ENCODE results near the gene MEI1. TPM values are rescaled to one million over a fixed set of nuclear protein-coding genes. Genes with fewer than 3 reads are reported as not detected.

Gene MEI1
- total RNA-seq, 2 donors from 2014 or later = not detected

DNA sequence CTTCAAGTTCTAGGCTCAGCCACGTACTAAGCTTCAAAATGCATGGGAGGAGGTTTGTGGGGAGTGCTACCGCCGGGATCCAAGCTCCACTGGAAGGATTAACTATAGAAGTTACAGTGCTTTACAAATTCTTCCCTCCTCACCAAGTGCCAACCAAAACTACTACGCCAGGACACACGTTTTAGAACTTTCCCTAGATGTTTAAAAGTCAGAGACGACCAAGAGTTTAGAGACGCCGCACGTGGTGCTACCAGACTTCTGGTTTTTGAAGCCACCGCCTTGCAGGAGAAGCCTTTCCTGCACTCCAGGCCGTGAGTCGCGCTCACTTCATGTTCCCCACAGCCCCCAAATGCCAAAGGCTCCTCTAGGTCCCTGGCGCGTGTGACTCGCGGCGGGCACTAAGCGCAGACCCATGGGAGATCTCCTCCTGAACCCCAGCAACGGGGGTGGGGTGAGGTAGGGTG lies 11.4 kb upstream of the MEI1 start:
- H3K27ac ChIP-seq = peak overlapping the region in 3 of 4 donors; percentile 92 to 96 (median 92)
- TF ChIP-seq, protein P1, sequence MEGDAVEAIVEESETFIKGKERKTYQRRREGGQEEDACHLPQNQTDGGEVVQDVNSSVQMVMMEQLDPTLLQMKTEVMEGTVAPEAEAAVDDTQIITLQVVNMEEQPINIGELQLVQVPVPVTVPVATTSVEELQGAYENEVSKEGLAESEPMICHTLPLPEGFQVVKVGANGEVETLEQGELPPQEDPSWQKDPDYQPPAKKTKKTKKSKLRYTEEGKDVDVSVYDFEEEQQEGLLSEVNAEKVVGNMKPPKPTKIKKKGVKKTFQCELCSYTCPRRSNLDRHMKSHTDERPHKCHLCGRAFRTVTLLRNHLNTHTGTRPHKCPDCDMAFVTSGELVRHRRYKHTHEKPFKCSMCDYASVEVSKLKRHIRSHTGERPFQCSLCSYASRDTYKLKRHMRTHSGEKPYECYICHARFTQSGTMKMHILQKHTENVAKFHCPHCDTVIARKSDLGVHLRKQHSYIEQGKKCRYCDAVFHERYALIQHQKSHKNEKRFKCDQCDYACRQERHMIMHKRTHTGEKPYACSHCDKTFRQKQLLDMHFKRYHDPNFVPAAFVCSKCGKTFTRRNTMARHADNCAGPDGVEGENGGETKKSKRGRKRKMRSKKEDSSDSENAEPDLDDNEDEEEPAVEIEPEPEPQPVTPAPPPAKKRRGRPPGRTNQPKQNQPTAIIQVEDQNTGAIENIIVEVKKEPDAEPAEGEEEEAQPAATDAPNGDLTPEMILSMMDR (IDR thresholded peaks at IDR 0.05) = no peak
- TF ChIP-seq POLR2A (IDR thresholded peaks at IDR 0.05) = no peak
- H3K36me3 ChIP-seq (replicated peaks in 1 of 2; ENCODE audit: insufficient read depth in 1 of 2, low read depth in 2 of 2) = no peaks in the 10 kb centered on the region
- peak overlapping the region; percentile 40 to 73 for H3K4me3 ChIP-seq
- intact Hi-C loops (cut with DNase I) = no loop called here
- H3K9me3 ChIP-seq = no peaks in the 10 kb centered on the region
- DNase-seq (peak in 3 of 4 donors; percentile 18 to 30 (median 27)), ATAC-seq (peak; percentile 15)
- 0 to 1% methylated on average over 16 to 20 of the region's 20 CpGs for WGBS, 2 donors
- H3K4me1 ChIP-seq = peaks cover 22% of the 10 kb centered on the region
- no peaks in the 10 kb centered on the region for H3K27me3 ChIP-seq

DNA sequence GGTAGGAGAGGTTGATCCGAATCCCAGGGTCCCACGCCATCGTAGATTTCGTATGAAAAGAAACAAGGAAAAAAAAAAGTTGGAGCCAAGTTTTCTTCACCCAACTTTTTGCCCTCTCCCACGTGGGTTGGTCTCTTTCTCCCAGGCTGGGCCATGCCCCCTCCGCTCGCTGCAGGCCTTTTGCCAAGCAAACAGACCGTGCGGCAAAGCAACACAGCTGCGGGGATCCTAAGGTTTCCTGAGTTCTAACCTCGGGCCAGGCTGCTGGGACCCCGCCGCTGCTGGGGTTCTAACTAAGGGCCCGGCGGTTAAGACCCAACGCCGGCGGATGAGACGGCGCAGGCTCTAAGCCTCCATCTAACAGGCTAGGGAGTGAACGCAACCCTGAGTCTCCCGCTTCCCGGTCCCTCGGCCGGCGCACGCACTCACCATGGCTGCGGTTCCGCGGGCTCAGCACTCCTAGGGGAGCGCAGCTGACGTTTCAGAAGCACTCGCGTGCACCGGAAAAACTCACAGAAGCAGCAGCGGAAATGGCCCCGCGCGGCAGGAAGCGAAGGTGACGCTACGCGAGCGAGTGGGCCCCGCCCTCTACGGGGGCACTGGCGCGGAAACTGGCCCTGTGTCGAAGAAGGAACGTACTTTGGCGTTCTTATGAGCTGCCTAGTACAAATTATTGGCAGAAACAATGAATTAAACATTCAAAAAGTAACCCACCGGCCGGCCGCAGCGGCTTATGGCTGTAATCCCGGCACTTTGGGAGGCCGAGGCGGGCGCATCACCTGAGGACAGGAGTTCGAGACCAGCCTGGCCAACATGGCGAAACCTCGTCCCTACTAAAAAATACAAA lies 10.7 kb upstream of the MEI1 start, which contains the start of gene SNU13:
Gene SNU13, minus strand, starts transcription at position 503 of the 847 bp plus-strand sequence. Its CDS starts 71 bp downstream, at position 432.
- Histone ChIP-seq H3K4me3 (peak within 1 kb of the TSS; percentile 40 to 73), H3K9me3 (no peaks in the 10 kb centered on the region), H3K4me1 (peaks cover 19% of the 10 kb centered on the region), H3K36me3 (replicated peaks in 1 of 2; ENCODE audit: insufficient read depth in 1 of 2, low read depth in 2 of 2) (no peaks in the 10 kb centered on the region), H3K27me3 (no peaks in the 10 kb centered on the region), H3K27ac (peak within 1 kb of the TSS; percentile 92 to 96 (median 93))
- 0 to 1% methylated on average over 24 to 62 of the region's 62 CpGs for WGBS, 2 donors
- ATAC-seq = peak; percentile 93
- intact Hi-C loops (cut with DNase I) = no loop called here
- peak; percentile 90 to 93 (median 91) for DNase-seq
- TF ChIP-seq, protein P1 (IDR thresholded peaks at IDR 0.05) = peak in 3 of 7 experiments; percentile 9 to 28 (median 9)
- TF ChIP-seq POLR2A (IDR thresholded peaks at IDR 0.05) = peak; percentile 62 to 86 (median 84)

DNA sequence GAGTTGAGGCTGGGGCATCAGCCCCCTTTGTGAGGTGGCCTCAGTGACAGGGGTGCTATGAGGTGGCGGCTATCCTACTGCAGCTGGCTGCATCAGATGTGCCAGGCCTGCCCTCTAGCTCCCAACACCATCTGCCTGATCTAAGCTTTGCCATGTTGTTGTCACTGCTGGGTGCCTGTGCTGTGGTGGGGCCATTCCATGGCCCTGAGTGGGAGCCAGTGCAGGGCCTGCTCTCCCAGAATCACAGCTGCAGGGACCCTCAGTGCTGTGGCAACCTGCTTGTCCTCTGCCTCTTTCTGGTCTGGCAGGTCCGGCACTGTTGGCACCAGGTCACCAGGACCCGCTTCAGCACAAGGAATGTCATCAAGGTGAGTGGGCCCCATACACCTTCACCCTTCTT lies 8.8 kb upstream of the MEI1 start:
- no peak for DNase-seq
- no peak overlapping the region for H3K4me3 ChIP-seq
- ATAC-seq = no peak
- H3K9me3 ChIP-seq = no peaks in the 10 kb centered on the region
- peaks cover 19% of the 10 kb centered on the region for H3K4me1 ChIP-seq
- TF ChIP-seq, protein P1 (IDR thresholded peaks at IDR 0.05) = no peak
- TF ChIP-seq POLR2A (IDR thresholded peaks at IDR 0.05) = no peak
- no peaks in the 10 kb centered on the region for H3K36me3 ChIP-seq (replicated peaks in 1 of 2; ENCODE audit: insufficient read depth in 1 of 2, low read depth in 2 of 2)
- intact Hi-C loops (cut with DNase I) = no loop called here
- H3K27ac ChIP-seq = no peak overlapping the region
- no peaks in the 10 kb centered on the region for H3K27me3 ChIP-seq
- 90% methylated on average over 2 to 3 of the region's 3 CpGs for WGBS, 2 donors

DNA sequence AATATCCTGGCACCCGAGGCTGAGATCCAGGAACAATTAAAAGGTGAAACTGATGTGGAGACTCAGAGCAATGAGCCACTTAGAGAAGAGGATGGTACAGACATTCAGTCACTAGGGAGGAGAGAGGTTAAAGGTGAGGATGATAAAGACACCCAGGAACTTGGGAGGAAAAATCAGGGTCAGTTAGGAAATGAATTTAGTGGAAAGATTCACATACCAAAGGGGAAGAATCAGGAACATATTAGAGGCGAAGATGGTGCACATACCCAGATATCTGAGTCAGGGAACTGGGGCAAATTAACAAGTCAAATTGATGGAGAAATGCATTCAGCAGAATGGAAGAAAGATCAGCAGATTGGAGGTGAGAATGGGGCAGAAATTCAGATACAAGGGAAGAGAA lies 4.1 kb upstream of the MEI1 start:
- no peaks in the 10 kb centered on the region for H3K27me3 ChIP-seq
- 65 to 68% methylated on average over 2 of the region's 2 CpGs for WGBS, 2 donors
- peaks cover 16% of the 10 kb centered on the region for H3K4me1 ChIP-seq
- no peak overlapping the region for H3K27ac ChIP-seq
- ATAC-seq (no peak), DNase-seq (no peak)
- intact Hi-C loops (cut with DNase I) = no loop called here
- H3K9me3 ChIP-seq = no peaks in the 10 kb centered on the region
- H3K36me3 ChIP-seq (replicated peaks in 1 of 2; ENCODE audit: insufficient read depth in 1 of 2, low read depth in 2 of 2) = no peaks in the 10 kb centered on the region
- TF ChIP-seq, protein P1 (IDR thresholded peaks at IDR 0.05) = no peak
- no peak for TF ChIP-seq POLR2A (IDR thresholded peaks at IDR 0.05)
- H3K4me3 ChIP-seq = no peak overlapping the region
